ENCODE measurements around the gene ACY1.

GRCh38 chr3:52030714-52031310, 47.5 kb downstream of the ACY1 start:
- TF ChIP-seq ZNF274 (IDR thresholded peaks at IDR 0.05; ENCODE audit: low read depth, low read length) (no peak), SUZ12 (IDR thresholded peaks at IDR 0.05; ENCODE audit: extremely low read depth, insufficient read depth, insufficient read length) (no peak)
